ACC112 (cell line): ENCODE data around the gene LAMA1.

Source experiments
- H2AFZ ChIP-seq: fragments of 200-600 bp; sonication (generic); one replicate; pipeline ENCODE4 v1.6.0; 2017; ENCODE audit warnings: antibody characterized with exemption, low read length; ENCODE audit not compliant: unreplicated experiment
- H3K27ac ChIP-seq: fragments of 200-600 bp; sonication (generic); 2 replicates; pipeline ENCODE4 v1.5.1; 2014; ENCODE audit warnings: low read depth, mild to moderate bottlenecking, antibody characterized with exemption, low read length, moderate library complexity
- H3K27me3 ChIP-seq: fragments of 200-600 bp; sonication (generic); 2 replicates; pipeline ENCODE4 v1.6.1; 2014; ENCODE audit warnings: mild to moderate bottlenecking, antibody characterized with exemption, low read length, moderate library complexity, mixed read lengths; ENCODE audit not compliant: insufficient read depth
- H3K36me3 ChIP-seq: fragments of 200-600 bp; sonication (generic); 2 replicates; pipeline ENCODE4 v1.6.1; 2016; ENCODE audit warnings: mild to moderate bottlenecking, antibody characterized with exemption, low read length, moderate library complexity, mixed read lengths; ENCODE audit not compliant: insufficient read depth
- H3K4me1 ChIP-seq: fragments of 200-600 bp; sonication (generic); one replicate; pipeline ENCODE4 v1.6.1; 2016; ENCODE audit warnings: low read length, mixed read lengths; ENCODE audit not compliant: insufficient read depth, unreplicated experiment, control insufficient read depth
- H3K4me3 ChIP-seq: fragments of 200-600 bp; sonication (generic); 2 replicates; pipeline ENCODE4 v1.5.1; 2014; ENCODE audit warnings: mild to moderate bottlenecking, low read depth, low read length
- H3K79me2 ChIP-seq: fragments of 200-600 bp; sonication (generic); one replicate; pipeline ENCODE4 v1.6.0; 2016; ENCODE audit warnings: low read length; ENCODE audit not compliant: control insufficient read depth, unreplicated experiment, insufficient read depth

The LAMA1 gene

DNA sequence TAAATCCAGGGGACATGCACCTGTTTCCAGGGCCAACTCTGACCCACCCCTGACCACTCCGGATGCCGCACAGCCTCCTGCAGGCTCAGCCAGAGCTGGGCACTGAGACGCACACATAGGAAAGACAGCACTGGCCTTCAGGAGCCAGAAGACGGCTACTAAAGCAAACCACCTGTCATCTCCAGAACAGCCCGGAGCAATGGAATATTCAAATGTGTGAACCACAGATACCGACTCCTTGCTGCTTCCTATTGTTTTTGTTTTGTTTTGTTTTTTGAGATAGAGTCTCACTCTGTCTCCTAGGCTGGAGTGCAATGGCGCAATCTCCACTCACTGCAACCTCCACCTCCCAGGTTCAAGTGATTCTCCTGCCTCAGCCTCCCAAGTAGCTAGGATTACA is 94.0 kb downstream of the LAMA1 start:
- Histone ChIP-seq H3K79me2 (no peaks in the 10 kb centered on the region), H3K27me3 (no peaks in the 10 kb centered on the region), H3K4me3 (no peak overlapping the region), H3K4me1 (no peaks in the 10 kb centered on the region), H3K27ac (no peak overlapping the region), H3K36me3 (no peaks in the 10 kb centered on the region; the same call in none of the 2 replicates), H2AFZ (no peak overlapping the region)

GRCh38 chr18:7023063-7023580 is 94.5 kb downstream of the LAMA1 start:
- Histone ChIP-seq H2AFZ (no peak overlapping the region), H3K4me1 (no peaks in the 10 kb centered on the region), H3K79me2 (no peaks in the 10 kb centered on the region), H3K4me3 (no peak overlapping the region), H3K27me3 (no peaks in the 10 kb centered on the region), H3K27ac (no peak overlapping the region), H3K36me3 (no peaks in the 10 kb centered on the region; the same call in none of the 2 replicates)

DNA sequence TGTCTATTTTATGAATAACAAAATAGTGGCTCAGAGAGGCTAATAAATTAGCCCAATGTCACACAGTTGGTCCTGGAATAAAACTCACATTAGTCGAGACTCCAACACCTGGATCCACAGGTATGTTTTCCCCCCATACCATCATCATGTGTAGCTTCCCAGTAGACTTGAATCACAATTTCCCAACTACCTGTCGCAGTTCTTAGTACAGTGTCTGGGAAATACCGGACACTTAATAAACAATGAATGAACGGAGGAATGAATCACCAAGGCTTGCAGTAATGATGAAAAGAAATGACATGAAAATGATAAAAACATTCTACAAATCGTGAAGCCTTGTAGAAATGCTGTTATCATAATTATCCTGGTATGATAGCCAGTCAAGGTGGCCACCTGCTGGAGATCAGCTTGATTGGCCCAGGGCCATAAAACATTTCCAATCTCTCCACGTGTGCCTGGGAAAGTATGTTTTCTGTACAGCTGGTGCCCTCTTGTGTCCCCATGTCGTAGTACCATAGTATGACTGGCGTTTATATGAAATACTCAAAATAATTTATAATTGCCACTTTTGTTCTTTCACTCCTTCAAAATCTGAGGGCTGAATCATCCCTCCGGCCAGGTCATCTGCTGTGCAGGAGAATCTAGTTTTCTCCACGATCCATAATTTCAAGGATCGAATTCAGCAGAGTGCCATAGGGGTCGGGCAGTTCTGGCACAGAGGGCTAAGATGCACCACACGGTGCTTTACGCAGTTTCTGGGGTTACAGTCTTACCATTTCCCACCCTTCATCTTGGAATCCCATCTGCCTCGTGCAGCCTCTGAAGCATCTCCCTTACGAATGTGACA is 95.4 kb downstream of the LAMA1 start:
- H3K4me1 ChIP-seq: no peaks in the 10 kb centered on the region
- H3K79me2 ChIP-seq: no peaks in the 10 kb centered on the region
- H3K27me3 ChIP-seq: no peaks in the 10 kb centered on the region
- no peak overlapping the region for H3K4me3 ChIP-seq
- no peak overlapping the region for H3K27ac ChIP-seq
- no peak overlapping the region for H2AFZ ChIP-seq
- H3K36me3 ChIP-seq: no peaks in the 10 kb centered on the region; the same call in none of the 2 replicates

GRCh38 chr18:7020995-7021777 is 96.4 kb downstream of the LAMA1 start:
- Histone ChIP-seq H3K36me3 (peaks cover under 1% of the 10 kb centered on the region; the same call in 1 of the 2 replicates), H3K79me2 (no peaks in the 10 kb centered on the region), H3K27me3 (no peaks in the 10 kb centered on the region), H3K27ac (no peak overlapping the region), H3K4me1 (no peaks in the 10 kb centered on the region), H2AFZ (no peak overlapping the region), H3K4me3 (no peak overlapping the region)

DNA sequence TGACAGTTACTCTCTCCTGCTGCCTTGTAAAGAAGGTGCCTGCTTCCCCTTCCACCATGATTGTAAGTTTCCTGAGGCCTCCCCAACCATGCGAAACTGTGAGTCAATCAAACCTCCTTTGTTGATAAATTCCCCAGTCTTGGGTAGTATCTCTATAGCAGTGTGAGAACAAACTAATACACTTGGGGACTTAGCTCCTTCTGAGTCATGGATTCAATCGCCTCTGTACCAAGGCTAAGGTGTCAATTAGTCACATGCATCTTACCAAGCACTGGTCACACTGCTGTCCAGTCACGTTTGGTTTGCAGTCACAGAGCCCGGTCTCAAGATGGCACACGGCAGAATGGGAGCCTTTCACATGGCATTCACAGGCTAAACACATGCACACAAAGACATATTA is 100.6 kb downstream of the LAMA1 start:
- no peaks in the 10 kb centered on the region for H3K79me2 ChIP-seq
- peaks cover 13% of the 10 kb centered on the region for H3K36me3 ChIP-seq
- no peak overlapping the region for H3K27ac ChIP-seq
- no peaks in the 10 kb centered on the region for H3K4me1 ChIP-seq
- no peaks in the 10 kb centered on the region for H3K27me3 ChIP-seq
- H3K4me3 ChIP-seq: no peak overlapping the region
- no peak overlapping the region for H2AFZ ChIP-seq

GRCh38 chr18:7011142-7011541 is 106.5 kb downstream of the LAMA1 start:
- Histone ChIP-seq H3K79me2 (no peaks in the 10 kb centered on the region), H3K4me1 (no peaks in the 10 kb centered on the region), H3K27ac (no peak overlapping the region), H3K27me3 (no peaks in the 10 kb centered on the region), H3K4me3 (no peak overlapping the region), H3K36me3 (peaks cover 19% of the 10 kb centered on the region), H2AFZ (no peak overlapping the region)

- Histone ChIP-seq H3K36me3 (peaks cover 4% of the 10 kb centered on the region; the same call in 1 of the 2 replicates), H3K27me3 (no peaks in the 10 kb centered on the region), H2AFZ (no peak overlapping the region), H3K79me2 (no peaks in the 10 kb centered on the region), H3K4me1 (no peaks in the 10 kb centered on the region), H3K27ac (no peak overlapping the region), H3K4me3 (no peak overlapping the region)
These were observed 113.6 kb downstream of the LAMA1 start for GRCh38 chr18:7004009-7004408.

DNA sequence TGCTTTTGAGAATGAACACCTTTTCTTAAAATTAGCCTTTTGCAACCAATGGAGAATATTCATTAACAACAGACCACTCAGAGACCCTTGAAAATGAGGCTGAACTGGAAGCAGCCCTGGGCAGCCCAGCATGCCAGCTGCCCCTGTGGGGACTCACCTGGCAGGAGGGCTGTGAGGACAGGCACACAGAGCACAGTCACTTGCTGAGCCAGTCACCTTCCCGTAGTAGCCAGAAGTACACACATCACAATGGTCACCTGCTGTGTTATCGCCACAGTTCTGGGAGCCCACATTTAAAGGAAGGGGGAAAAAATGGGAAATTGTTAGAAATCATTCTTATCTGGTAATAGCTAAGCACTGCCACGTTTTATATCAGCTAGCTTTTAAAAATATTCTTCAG is 115.5 kb downstream of the LAMA1 start:
- no peak overlapping the region for H3K27ac ChIP-seq

DNA sequence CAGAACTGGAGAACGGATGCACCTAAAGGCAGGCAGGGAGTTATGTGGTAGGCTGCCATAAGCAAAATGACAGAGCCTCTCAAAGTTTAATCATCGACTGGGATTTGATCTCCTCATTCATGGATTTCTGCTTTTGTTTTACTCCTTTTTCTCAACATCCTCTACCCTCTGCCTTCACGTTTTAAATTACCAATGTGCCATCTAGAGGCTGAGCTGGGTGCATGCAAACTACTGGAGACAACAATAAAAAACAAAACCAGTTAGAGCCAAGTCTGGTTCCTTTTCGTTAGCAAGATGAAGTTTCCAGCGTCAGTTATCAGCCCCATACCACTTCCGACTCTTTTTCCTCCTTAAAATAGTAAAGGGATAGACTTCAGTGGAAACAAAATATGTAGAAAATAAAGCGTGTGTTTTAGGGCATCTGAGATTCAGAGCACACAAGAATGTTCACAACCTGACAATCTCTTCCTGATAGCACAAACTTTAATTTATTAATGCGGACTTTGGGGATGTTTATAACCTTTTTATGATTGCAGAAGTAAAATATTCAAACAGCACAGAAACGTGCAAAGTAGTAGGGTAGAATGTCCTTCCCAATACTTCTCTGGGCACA is 117.0 kb downstream of the LAMA1 start:
- Histone ChIP-seq H3K4me1 (no peaks in the 10 kb centered on the region), H3K79me2 (no peaks in the 10 kb centered on the region), H3K4me3 (no peak overlapping the region), H3K36me3 (peaks cover 5% of the 10 kb centered on the region; the same call in 1 of the 2 replicates), H2AFZ (no peak overlapping the region), H3K27ac (no peak overlapping the region), H3K27me3 (no peaks in the 10 kb centered on the region)

More for the DNA sequence above, 115.5 kb downstream of the LAMA1 start:
- Histone ChIP-seq H3K27me3 (no peaks in the 10 kb centered on the region), H3K79me2 (no peaks in the 10 kb centered on the region), H3K4me3 (no peak overlapping the region), H3K36me3 (peaks cover 9% of the 10 kb centered on the region; the same call in 1 of the 2 replicates), H3K4me1 (no peaks in the 10 kb centered on the region), H2AFZ (no peak overlapping the region)

DNA sequence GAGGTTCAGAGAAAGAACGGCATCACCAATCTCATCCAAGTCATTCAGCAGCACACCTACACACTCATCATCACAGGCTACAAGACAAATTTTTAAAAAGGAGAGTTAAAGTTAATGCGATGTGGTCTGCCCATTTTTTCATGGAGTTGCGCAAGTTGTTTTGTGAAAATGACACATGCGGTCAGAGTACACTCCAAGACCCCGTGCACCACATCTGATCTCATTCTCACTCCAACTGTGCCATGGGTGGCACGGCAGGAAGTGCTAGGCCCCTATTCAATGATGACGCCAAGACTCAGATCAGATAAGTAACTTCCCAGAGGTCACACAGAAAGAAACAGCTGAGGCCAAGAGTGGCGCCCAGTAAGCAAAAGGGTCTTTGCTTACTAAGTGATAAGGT is 119.8 kb downstream of the LAMA1 start:
- Histone ChIP-seq H3K27ac (no peak overlapping the region), H3K36me3 (peaks cover 12% of the 10 kb centered on the region; the same call in 1 of the 2 replicates), H3K27me3 (no peaks in the 10 kb centered on the region), H3K4me1 (no peaks in the 10 kb centered on the region), H3K79me2 (no peaks in the 10 kb centered on the region), H2AFZ (no peak overlapping the region), H3K4me3 (no peak overlapping the region)
